ENCODE measurements around the gene SPRED3. TPM values are rescaled to one million over a fixed set of nuclear protein-coding genes. Genes with fewer than 3 reads are reported as not detected.
A peak's percentile ranks its signal among the peaks of the same experiment; 100 is the strongest.

SPRED3 gene
- total and polyA plus RNA-seq, 2 donors (not counting 1 experiment from before 2014, with no cell fraction given), result 1.1 to 1.7 TPM

DNA sequence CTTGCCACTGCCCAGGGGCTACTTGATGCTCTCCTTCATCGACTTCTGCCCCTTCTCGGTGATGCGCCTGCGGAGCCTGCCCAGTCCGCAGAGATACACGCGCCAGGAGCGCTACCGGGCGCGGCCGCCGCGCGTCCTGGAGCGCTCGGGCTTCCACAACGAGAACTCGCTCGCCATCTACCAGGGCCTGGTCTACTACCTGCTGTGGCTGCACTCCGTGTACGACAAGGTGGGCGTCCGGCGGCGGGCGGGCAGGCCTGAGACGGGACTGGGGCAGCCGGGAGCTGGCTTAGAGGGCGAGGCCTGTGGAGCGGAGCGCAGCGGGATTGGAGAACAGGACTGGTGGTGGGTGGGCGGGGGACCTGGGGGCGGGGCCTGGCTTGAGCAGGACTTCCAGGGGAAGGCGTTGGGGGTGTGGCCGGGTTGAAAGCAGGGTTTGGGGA, 26.8 kb upstream of the SPRED3 start:
- peaks cover 17% of the 10 kb centered on the region for H3K4me1 Mint-ChIP-seq
- intact Hi-C loops (cut with micrococcal nuclease), result loop anchor here (1.0 kb wide), 2 partner anchors 13 to 25 kb away; partner anchors contain the start of gene PSMD8
- peak overlapping the region; percentile 53 for H3K27ac Mint-ChIP-seq
- ChIA-PET POLR2A (interaction anchor here (0.6 to 1.6 kb wide), 5 partner anchors 13 to 429 kb away, joined by 3 to 8 read pairs (median 4); partner anchors contain the start of genes GGN, PSMD8 and SPRED3), CTCF (interaction anchor here (1.4 kb wide), 1 partner anchor 12 kb away, joined by 5 read pairs; the partner anchor contains the start of gene PSMD8)
- Histone ChIP-seq H3K27ac (ENCODE audit: low read length in 2 of 2) (no peak overlapping the region), H3K4me3 (ENCODE audit: control extremely low read depth in 1 of 5, extremely low read depth in 1 of 5, insufficient read depth in 1 of 5, low read depth in 2 of 5, low read length in 4 of 5) (peak overlapping the region; percentile 14 to 76 (median 62)), H3K4me1 (ENCODE audit: control insufficient read depth in 2 of 2, insufficient read depth in 2 of 2, low read length in 2 of 2) (peaks cover 9 to 20% of the 10 kb centered on the region in 2 donors), H3K79me2 (ENCODE audit: control insufficient read depth, insufficient read depth, low read length) (no peaks in the 10 kb centered on the region), H3K4me2 (replicated peaks; ENCODE audit: low read depth, low read length, poor library complexity, severe bottlenecking) (peak overlapping the region; percentile 99), H3K9me3 (ENCODE audit: control extremely low read depth in 1 of 3, control insufficient read depth in 2 of 3, insufficient read depth in 1 of 3, low read length in 2 of 3) (peaks cover 0 to 8% (median 0%) of the 10 kb centered on the region in 3 donors), H3K27me3 (replicated peaks in 1 of 4; ENCODE audit: control extremely low read depth in 1 of 4, control insufficient read depth in 3 of 4, insufficient read depth in 4 of 4, low read length in 3 of 4) (peaks cover 0 to 27% (median 2%) of the 10 kb centered on the region in 4 experiments), H2AFZ (ENCODE audit: insufficient read depth, low read depth, low read length, poor library complexity, severe bottlenecking) (peak overlapping the region; percentile 87), H4K20me1 (ENCODE audit: control insufficient read depth, insufficient read depth, low read length, poor library complexity, severe bottlenecking) (no peaks in the 10 kb centered on the region), H3K9ac (ENCODE audit: low read length) (peak overlapping the region; percentile 73), H3K36me3 (replicated peaks in 1 of 2; ENCODE audit: control extremely low read depth in 1 of 2, control insufficient read depth in 1 of 2, extremely low read depth in 1 of 2, insufficient read depth in 2 of 2, low read length in 1 of 2) (no peaks in the 10 kb centered on the region)
- H3K9me3 Mint-ChIP-seq (ENCODE audit: insufficient read depth), result no peaks in the 10 kb centered on the region
- peak; percentile 77 for DNase-seq
- peak; percentile 68 for ATAC-seq (ENCODE audit: low read depth)
- H3K4me3 Mint-ChIP-seq, result peak overlapping the region; percentile 91
- TF ChIP-seq EZH2 (IDR thresholded peaks at IDR 0.05; ENCODE audit: borderline replicate concordance, insufficient read depth, low read depth, low read length, poor library complexity, severe bottlenecking), result no peak
- TF ChIP-seq, protein P1, sequence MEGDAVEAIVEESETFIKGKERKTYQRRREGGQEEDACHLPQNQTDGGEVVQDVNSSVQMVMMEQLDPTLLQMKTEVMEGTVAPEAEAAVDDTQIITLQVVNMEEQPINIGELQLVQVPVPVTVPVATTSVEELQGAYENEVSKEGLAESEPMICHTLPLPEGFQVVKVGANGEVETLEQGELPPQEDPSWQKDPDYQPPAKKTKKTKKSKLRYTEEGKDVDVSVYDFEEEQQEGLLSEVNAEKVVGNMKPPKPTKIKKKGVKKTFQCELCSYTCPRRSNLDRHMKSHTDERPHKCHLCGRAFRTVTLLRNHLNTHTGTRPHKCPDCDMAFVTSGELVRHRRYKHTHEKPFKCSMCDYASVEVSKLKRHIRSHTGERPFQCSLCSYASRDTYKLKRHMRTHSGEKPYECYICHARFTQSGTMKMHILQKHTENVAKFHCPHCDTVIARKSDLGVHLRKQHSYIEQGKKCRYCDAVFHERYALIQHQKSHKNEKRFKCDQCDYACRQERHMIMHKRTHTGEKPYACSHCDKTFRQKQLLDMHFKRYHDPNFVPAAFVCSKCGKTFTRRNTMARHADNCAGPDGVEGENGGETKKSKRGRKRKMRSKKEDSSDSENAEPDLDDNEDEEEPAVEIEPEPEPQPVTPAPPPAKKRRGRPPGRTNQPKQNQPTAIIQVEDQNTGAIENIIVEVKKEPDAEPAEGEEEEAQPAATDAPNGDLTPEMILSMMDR (IDR thresholded peaks at IDR 0.05), result peak; percentile 16
- peaks cover 6% of the 10 kb centered on the region for H3K27me3 Mint-ChIP-seq
- under 1% methylated on average over 36 of the region's 37 CpGs for WGBS (ENCODE audit: insufficient coverage)

Measured in B cell (primary cell).